Measurements from ENCODE around the gene CFAP46. TPM values are rescaled to one million over a fixed set of nuclear protein-coding genes. Genes with fewer than 3 reads are reported as not detected.
"Not testable (repeated sequence)": the region's sequence is repeated elsewhere in the genome, so short reads cannot be mapped to it uniquely, and the experiment has no call there.

CFAP46 gene
- total RNA-seq, 1 donor from 2014 or later = 3.7 TPM

GRCh38 chr10:132932461-132933307, 9.7 kb downstream of the CFAP46 start:
- no peak for TF ChIP-seq CTCF (IDR thresholded peaks at IDR 0.05)
- ChIA-PET CTCF (no interaction called here), POLR2A (interaction anchor here (1.3 kb wide), 1 partner anchor 18 kb away, joined by 3 read pairs; no protein-coding TSS in a partner anchor)
- DNase-seq = no peak
- Mint-ChIP-seq H3K36me3 (ENCODE audit: low read depth) (no peaks in the 10 kb centered on the region), H3K27ac (peak overlapping the region; percentile 66), H3K9me3 (no peaks in the 10 kb centered on the region), H3K27me3 (no peaks in the 10 kb centered on the region), H3K4me1 (peaks cover 22% of the 10 kb centered on the region), H3K4me3 (no peak overlapping the region)
- ATAC-seq (ENCODE audit: low read depth) = no peak
- intact Hi-C loops (cut with micrococcal nuclease) = no loop called here

GRCh38 chr10:132931258-132932250, 10.8 kb downstream of the CFAP46 start:
- H3K36me3 Mint-ChIP-seq (ENCODE audit: low read depth); CTCF ChIA-PET; DNase-seq; H3K27me3 Mint-ChIP-seq; ATAC-seq (ENCODE audit: low read depth); H3K9me3 Mint-ChIP-seq; POLR2A ChIA-PET; intact Hi-C loops (cut with micrococcal nuclease); H3K4me3 Mint-ChIP-seq: not testable (repeated sequence)
- peak overlapping the region; percentile 41 for H3K27ac Mint-ChIP-seq
- H3K4me1 Mint-ChIP-seq = peaks cover 22% of the 10 kb centered on the region

DNA sequence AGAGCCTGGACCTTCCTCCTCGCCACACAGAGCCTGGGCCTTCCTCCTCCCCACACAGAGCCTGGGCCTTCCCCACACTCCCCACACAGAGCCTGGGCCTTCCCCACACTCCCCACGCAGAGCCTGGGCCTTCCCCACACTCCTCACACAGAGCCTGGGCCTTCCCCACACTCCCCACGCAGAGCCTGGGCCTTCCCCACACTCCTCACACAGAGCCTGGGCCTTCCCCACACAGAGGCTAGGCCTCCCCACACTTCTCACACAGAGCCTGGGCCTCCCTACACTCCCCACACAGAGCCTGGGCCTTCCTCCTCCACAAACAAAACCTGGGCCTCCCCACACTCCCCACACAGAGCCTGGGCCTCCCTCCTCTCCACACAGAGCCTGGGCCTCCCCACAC, 11.7 kb downstream of the CFAP46 start:
- POLR2A ChIA-PET; H3K9me3 Mint-ChIP-seq; ATAC-seq (ENCODE audit: low read depth): not testable (repeated sequence)

GRCh38 chr10:132929953-132930548, 12.3 kb downstream of the CFAP46 start:
- Mint-ChIP-seq H3K27me3 (no peaks in the 10 kb centered on the region), H3K27ac (peak overlapping the region; percentile 55), H3K9me3 (no peaks in the 10 kb centered on the region), H3K4me3 (peak overlapping the region; percentile 2), H3K36me3 (ENCODE audit: low read depth) (no peaks in the 10 kb centered on the region), H3K4me1 (peaks cover 22% of the 10 kb centered on the region)
- TF ChIP-seq CTCF (IDR thresholded peaks at IDR 0.05) = no peak
- POLR2A ChIA-PET = no interaction called here
- intact Hi-C loops (cut with micrococcal nuclease) = no loop called here
- CTCF ChIA-PET = no interaction called here
- DNase-seq (no peak), ATAC-seq (ENCODE audit: low read depth) (peak; percentile 76)

More for the DNA sequence above, 11.7 kb downstream of the CFAP46 start:
- H3K27me3 Mint-ChIP-seq; DNase-seq; intact Hi-C loops (cut with micrococcal nuclease); H3K4me3 Mint-ChIP-seq; CTCF ChIA-PET; H3K27ac Mint-ChIP-seq; H3K36me3 Mint-ChIP-seq (ENCODE audit: low read depth): not testable (repeated sequence)
- H3K4me1 Mint-ChIP-seq = peaks cover 22% of the 10 kb centered on the region

DNA sequence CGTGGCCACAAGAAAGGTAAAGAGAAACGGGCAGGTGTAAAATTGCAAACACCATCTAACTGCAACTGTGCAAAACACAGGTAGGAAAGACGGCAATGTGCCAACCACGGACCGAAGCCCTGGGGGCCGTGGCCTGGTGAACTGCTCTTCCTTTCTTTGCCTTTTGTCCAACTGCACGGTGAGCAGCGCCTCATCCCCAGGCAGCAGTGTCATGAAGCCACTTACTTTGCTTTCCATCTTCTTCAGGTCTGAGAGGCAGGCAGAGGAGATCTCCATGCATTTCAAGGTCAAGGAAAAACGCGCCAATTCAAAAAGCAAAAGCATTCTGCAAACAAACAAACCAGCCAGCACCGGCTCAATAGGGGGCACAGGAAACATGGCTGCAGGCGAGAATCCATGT, 12.9 kb downstream of the CFAP46 start:
- Mint-ChIP-seq H3K36me3 (ENCODE audit: low read depth) (no peaks in the 10 kb centered on the region), H3K4me3 (no peak overlapping the region), H3K9me3 (no peaks in the 10 kb centered on the region), H3K27ac (no peak overlapping the region), H3K27me3 (no peaks in the 10 kb centered on the region), H3K4me1 (peaks cover 22% of the 10 kb centered on the region)
- ATAC-seq (ENCODE audit: low read depth) = no peak
- CTCF ChIA-PET = no interaction called here
- DNase-seq = no peak
- no peak for TF ChIP-seq CTCF (IDR thresholded peaks at IDR 0.05)
- POLR2A ChIA-PET = no interaction called here
- intact Hi-C loops (cut with micrococcal nuclease) = no loop called here
